Measurements from ENCODE around the gene BUD23.
"Not testable (repeated sequence)": the region's sequence is repeated elsewhere in the genome, so short reads cannot be mapped to it uniquely, and the experiment has no call there.

The BUD23 gene

GRCh38 chr7:73701357-73701995 is 18.1 kb downstream of the BUD23 start:
- DNase-seq (ENCODE audit: low spot score): no peak

GRCh38 chr7:73702226-73702625 is 18.8 kb downstream of the BUD23 start:
- no peak for DNase-seq (ENCODE audit: low spot score)

GRCh38 chr7:73702665-73703064 is 19.3 kb downstream of the BUD23 start:
- DNase-seq (ENCODE audit: low spot score): no peak

GRCh38 chr7:73703225-73703624 is 19.8 kb downstream of the BUD23 start:
- no peak for DNase-seq (ENCODE audit: low spot score)

GRCh38 chr7:73703757-73704639 is 20.6 kb downstream of the BUD23 start:
- peak; percentile 52 for DNase-seq (ENCODE audit: low spot score)

- no peak for DNase-seq (ENCODE audit: low spot score)
These were observed 21.5 kb downstream of the BUD23 start for GRCh38 chr7:73704640-73705550.

- DNase-seq (ENCODE audit: low spot score): no peak
These were observed 22.1 kb downstream of the BUD23 start for GRCh38 chr7:73705551-73705920.

- no peak for DNase-seq (ENCODE audit: low spot score)
These were observed 23.0 kb downstream of the BUD23 start for GRCh38 chr7:73706126-73707044.

GRCh38 chr7:73707045-73707631 is 23.7 kb downstream of the BUD23 start:
- peak; percentile 41 for DNase-seq (ENCODE audit: low spot score)

- no peak for DNase-seq (ENCODE audit: low spot score)
These were observed 25.7 kb downstream of the BUD23 start for GRCh38 chr7:73708961-73709549.

- DNase-seq (ENCODE audit: low spot score): no peak
These were observed 29.4 kb downstream of the BUD23 start for GRCh38 chr7:73712773-73713172.

GRCh38 chr7:73713319-73713718 is 29.9 kb downstream of the BUD23 start:
- not testable (repeated sequence) for DNase-seq (ENCODE audit: low spot score)

GRCh38 chr7:73715648-73716317 is 32.4 kb downstream of the BUD23 start:
- DNase-seq (ENCODE audit: low spot score): no peak

- no peak for DNase-seq (ENCODE audit: low spot score)
These were observed 33.0 kb downstream of the BUD23 start for GRCh38 chr7:73716318-73716890.

GRCh38 chr7:73717025-73717807 is 33.8 kb downstream of the BUD23 start:
- DNase-seq (ENCODE audit: low spot score): no peak

GRCh38 chr7:73717991-73718405 is 34.6 kb downstream of the BUD23 start:
- peak; percentile 75 for DNase-seq (ENCODE audit: low spot score)

- no peak for DNase-seq (ENCODE audit: low spot score)
These were observed 35.1 kb downstream of the BUD23 start for GRCh38 chr7:73718438-73718881.

- DNase-seq (ENCODE audit: low spot score): peak; percentile 68
These were observed 35.8 kb downstream of the BUD23 start, which contains the start of gene STX1A for GRCh38 chr7:73718905-73719805. TSS of gene STX1A (minus strand) at chr7:73719669. CDS start at chr7:73719631, 38 bp downstream.

Data from CD4-positive, alpha-beta T cell treated with Interleukin-6 at 100 ng/mL for 8 hours (primary cell).